ENCODE data around the gene POU2F2. TPM values are rescaled to one million over a fixed set of nuclear protein-coding genes. Genes with fewer than 3 reads are reported as not detected.

The POU2F2 gene
- total and polyA plus RNA-seq, 2 donors (not counting 3 experiments of a cell fraction or from before 2014, with no cell fraction given), result 4.0 to 4.1 TPM

DNA sequence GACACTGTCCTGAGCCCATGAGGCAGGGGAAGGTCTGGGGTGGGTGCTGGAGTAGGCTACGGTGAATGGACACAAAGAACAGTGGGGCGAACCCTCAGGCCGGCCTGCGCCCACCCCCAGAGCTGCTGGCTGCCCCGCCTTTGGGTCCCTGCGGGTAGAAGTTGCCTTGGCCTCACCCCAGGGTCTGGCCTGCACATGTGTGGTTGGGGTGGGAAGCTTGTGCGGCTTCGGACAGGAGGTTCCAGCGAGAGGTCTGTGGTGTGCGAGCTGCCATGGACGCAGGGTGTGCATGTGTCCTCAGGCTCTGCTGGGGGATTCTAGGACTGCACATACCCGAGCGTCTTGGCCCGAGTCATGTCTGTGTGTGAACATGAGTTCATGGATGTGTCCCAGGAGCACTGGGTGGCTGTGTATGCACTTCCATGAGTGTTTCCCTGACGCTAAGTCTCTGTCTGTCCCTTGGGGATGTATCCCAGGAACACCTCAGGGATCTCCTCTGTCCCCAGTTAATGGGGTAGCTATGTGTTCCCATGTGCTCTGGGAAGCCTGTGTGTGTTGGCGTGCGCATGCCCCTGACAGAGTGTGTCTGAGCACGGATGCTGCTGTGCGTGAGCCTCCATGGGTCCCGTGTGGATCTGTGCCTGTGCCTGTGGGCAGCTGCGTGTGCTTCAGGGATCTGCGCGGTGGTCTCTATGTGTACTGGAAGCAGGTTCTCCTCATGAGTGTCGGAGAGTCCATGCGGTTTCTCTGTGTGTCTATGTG, 20.8 kb upstream of the POU2F2 start:
- H3K9me3 ChIP-seq (replicated peaks; ENCODE audit: control insufficient read depth, insufficient read depth, low read length), result no peaks in the 10 kb centered on the region
- no peak for DNase-seq (ENCODE audit: low read depth, low spot score)
- no peaks in the 10 kb centered on the region for H3K36me3 ChIP-seq (ENCODE audit: control insufficient read depth in 2 of 2, extremely low read depth in 1 of 2, insufficient read depth in 2 of 2, low read length in 2 of 2)
- H2AFZ ChIP-seq (ENCODE audit: low read depth, low read length), result no peak overlapping the region
- no peak overlapping the region for H3K4me2 ChIP-seq (ENCODE audit: insufficient read depth, low read length)
- intact Hi-C loops (cut with micrococcal nuclease), result no loop called here
- no peak overlapping the region for H3K9ac ChIP-seq (replicated peaks; ENCODE audit: extremely low read depth, insufficient read depth, low read length)
- FAIRE-seq, result no peak
- TF ChIP-seq EZH2 (IDR thresholded peaks at IDR 0.05; ENCODE audit: borderline replicate concordance, low read depth, low read length, severe bottlenecking) (no peak), MYC (IDR thresholded peaks at IDR 0.05; ENCODE audit: low read depth, low read length) (no peak), POLR2A (IDR thresholded peaks at IDR 0.05; ENCODE audit: low read depth, low read length) (no peak), FOS (IDR thresholded peaks at IDR 0.05; ENCODE audit: borderline replicate concordance, insufficient read depth, low read length) (no peak), GATA2 (IDR thresholded peaks at IDR 0.05; ENCODE audit: insufficient read depth, insufficient read length, low read depth, low read length) (no peak), MAX (IDR thresholded peaks at IDR 0.05; ENCODE audit: insufficient read depth, insufficient read length) (no peak), POLR2AphosphoS5 (IDR thresholded peaks at IDR 0.05; ENCODE audit: insufficient read depth, low read depth, low read length) (no peak), JUN (IDR thresholded peaks at IDR 0.05; ENCODE audit: borderline replicate concordance, insufficient read depth, insufficient read length, low read depth) (no peak)
- TF ChIP-seq, protein P1, sequence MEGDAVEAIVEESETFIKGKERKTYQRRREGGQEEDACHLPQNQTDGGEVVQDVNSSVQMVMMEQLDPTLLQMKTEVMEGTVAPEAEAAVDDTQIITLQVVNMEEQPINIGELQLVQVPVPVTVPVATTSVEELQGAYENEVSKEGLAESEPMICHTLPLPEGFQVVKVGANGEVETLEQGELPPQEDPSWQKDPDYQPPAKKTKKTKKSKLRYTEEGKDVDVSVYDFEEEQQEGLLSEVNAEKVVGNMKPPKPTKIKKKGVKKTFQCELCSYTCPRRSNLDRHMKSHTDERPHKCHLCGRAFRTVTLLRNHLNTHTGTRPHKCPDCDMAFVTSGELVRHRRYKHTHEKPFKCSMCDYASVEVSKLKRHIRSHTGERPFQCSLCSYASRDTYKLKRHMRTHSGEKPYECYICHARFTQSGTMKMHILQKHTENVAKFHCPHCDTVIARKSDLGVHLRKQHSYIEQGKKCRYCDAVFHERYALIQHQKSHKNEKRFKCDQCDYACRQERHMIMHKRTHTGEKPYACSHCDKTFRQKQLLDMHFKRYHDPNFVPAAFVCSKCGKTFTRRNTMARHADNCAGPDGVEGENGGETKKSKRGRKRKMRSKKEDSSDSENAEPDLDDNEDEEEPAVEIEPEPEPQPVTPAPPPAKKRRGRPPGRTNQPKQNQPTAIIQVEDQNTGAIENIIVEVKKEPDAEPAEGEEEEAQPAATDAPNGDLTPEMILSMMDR (IDR thresholded peaks at IDR 0.05; ENCODE audit: extremely low read depth in 1 of 2, insufficient read depth in 1 of 2, low read depth in 1 of 2, low read length in 2 of 2), result no peak
- dilution Hi-C loops (cut with MboI; ENCODE audit: extremely low pct_ligation_motif_present, low sequenced_read_pairs), result no loop called here
- POLR2A ChIA-PET, result no interaction called here
- H3K9me1 ChIP-seq (replicated peaks; ENCODE audit: control insufficient read depth, extremely low read depth, insufficient read depth, low read length), result no peaks in the 10 kb centered on the region
- H3K79me2 ChIP-seq (ENCODE audit: control insufficient read depth, insufficient read depth, low read length), result no peaks in the 10 kb centered on the region
- H3K4me3 ChIP-seq (replicated peaks in 1 of 3; ENCODE audit: insufficient read depth in 1 of 3, low read depth in 1 of 3, low read length in 3 of 3), result no peak overlapping the region
- BruUV-seq (replicated peaks), result no TSS peak
- no peaks in the 10 kb centered on the region for H3K4me1 ChIP-seq (ENCODE audit: control insufficient read depth, extremely low read depth, insufficient read depth, low read length)
- peaks cover 26 to 34% of the 10 kb centered on the region in 2 experiments for H3K27me3 ChIP-seq (ENCODE audit: control insufficient read depth in 2 of 2, insufficient read depth in 2 of 2, low read length in 2 of 2)
- CTCF ChIA-PET, result no interaction called here
- no peaks in the 10 kb centered on the region for H4K20me1 ChIP-seq (replicated peaks; ENCODE audit: control insufficient read depth, extremely low read depth, insufficient read depth, low read length)
- H3K27ac ChIP-seq (ENCODE audit: insufficient read depth, low read depth, low read length), result no peak overlapping the region
